ENCODE data around the gene IDUA.
A peak's percentile ranks its signal among the peaks of the same experiment; 100 is the strongest.
"Not testable (repeated sequence)": the region's sequence is repeated elsewhere in the genome, so short reads cannot be mapped to it uniquely, and the experiment has no call there.

Gene IDUA

DNA sequence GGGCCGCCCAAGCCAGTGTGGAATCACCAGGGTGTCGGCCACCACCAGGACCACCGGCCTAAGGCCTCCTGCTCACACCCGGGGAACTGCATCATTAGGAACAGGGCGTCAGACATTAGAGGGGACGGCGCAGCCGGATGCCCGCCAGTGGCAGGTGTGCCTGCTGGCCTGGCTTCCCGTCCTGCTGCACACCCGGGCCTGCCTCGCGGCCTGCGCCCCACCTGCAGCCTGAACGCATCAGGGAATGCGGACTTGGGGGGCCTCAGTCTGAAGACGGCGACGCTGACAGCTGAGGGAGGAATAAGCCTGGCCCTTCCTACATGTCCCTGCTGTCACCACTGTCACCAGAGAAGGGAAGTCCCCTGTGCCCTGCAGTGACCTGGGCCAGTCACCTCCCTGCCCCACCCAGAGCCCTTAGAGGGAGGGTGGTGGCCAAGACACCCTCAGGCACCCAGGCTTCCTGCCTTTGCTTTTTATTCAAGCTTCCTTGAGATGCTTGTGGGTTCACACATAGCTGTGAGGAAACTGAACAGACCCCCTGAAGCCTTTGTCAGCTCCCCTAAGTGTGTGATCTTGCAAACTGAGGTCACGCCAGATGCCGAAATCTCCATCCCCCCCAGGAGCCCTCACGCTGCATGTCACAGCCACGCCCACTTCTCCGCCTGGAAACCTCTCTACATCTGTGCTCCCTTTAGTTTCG lies 16.6 kb upstream of the IDUA start:
- Mint-ChIP-seq H3K36me3 (ENCODE audit: low read depth) (peaks cover 4% of the 10 kb centered on the region), H3K27ac (peak overlapping the region; percentile 2), H3K9me3 (no peaks in the 10 kb centered on the region), H3K4me1 (ENCODE audit: low read depth) (peaks cover 16% of the 10 kb centered on the region), H3K4me3 (no peak overlapping the region), H3K27me3 (no peaks in the 10 kb centered on the region)
- DNase-seq: no peak

- Mint-ChIP-seq H3K4me1 (ENCODE audit: low read depth) (peaks cover 16% of the 10 kb centered on the region), H3K27me3 (no peaks in the 10 kb centered on the region)
Observed at GRCh38 chr4:970854-971520, 15.9 kb upstream of the IDUA start.

GRCh38 chr4:971666-972500 lies 15.0 kb upstream of the IDUA start:
- Mint-ChIP-seq H3K36me3 (ENCODE audit: low read depth) (no peaks in the 10 kb centered on the region), H3K9me3 (no peaks in the 10 kb centered on the region)

More at GRCh38 chr4:970854-971520, 15.9 kb upstream of the IDUA start:
- DNase-seq: no peak
- H3K4me3 Mint-ChIP-seq: peak overlapping the region; percentile 33
- peaks cover under 1% of the 10 kb centered on the region for H3K36me3 Mint-ChIP-seq (ENCODE audit: low read depth)
- H3K9me3 Mint-ChIP-seq: no peaks in the 10 kb centered on the region
- no peak overlapping the region for H3K27ac Mint-ChIP-seq

DNA sequence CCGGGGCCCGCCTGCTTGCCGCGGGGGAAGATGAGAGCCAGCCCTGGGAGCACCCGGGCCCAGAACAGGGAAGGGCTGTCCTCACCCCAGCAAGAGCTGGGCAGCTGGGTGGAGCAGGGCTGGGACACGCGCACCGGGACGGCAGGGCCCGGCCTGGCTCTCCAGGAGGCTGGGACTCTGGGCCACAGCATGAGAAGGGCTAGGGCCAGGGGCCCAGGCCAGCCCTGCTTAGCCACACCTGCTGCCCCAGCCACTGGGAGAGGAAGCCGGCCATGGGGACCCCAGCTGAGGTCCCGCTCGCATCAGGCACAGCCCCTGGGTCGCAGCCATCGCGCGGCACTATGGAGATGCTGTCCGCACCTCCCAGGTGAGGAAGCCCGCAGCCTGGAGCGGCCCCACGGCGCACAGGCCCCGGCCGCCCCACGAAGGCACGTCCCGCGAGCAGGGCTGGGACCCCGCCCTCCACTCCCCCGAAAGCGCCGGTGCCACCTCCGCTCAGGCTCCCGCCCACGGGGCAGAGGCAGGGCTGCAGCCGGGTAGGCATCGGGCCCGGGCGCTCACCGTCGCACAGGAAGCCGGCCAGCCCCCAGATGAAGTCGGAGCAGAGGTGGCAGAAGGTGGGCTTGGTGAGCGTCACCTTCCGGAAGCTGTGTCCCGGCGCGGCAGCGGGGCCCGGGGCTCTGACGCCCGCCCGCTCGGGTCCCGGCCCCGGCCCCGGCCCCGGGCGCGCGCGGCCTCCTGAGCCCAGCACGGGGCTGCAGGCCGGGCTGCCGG lies 14.0 kb upstream of the IDUA start:
- Mint-ChIP-seq H3K27me3 (no peaks in the 10 kb centered on the region), H3K4me1 (ENCODE audit: low read depth) (peaks cover 16% of the 10 kb centered on the region), H3K9me3 (no peaks in the 10 kb centered on the region), H3K27ac (no peak overlapping the region), H3K36me3 (ENCODE audit: low read depth) (no peaks in the 10 kb centered on the region), H3K4me3 (peak overlapping the region; percentile 65)
- peak; percentile 74 for DNase-seq

More at GRCh38 chr4:971666-972500, 15.0 kb upstream of the IDUA start:
- Mint-ChIP-seq H3K27ac (no peak overlapping the region), H3K27me3 (no peaks in the 10 kb centered on the region), H3K4me1 (ENCODE audit: low read depth) (peaks cover 16% of the 10 kb centered on the region), H3K4me3 (peak overlapping the region; percentile 65)
- DNase-seq: no peak

- no peak within 1 kb of the TSS for H3K27ac Mint-ChIP-seq
- no peaks in the 10 kb centered on the region for H3K9me3 Mint-ChIP-seq
- H3K4me3 Mint-ChIP-seq: peak within 1 kb of the TSS; percentile 65
- H3K4me1 Mint-ChIP-seq (ENCODE audit: low read depth): peaks cover 16% of the 10 kb centered on the region
- H3K27me3 Mint-ChIP-seq: no peaks in the 10 kb centered on the region
- DNase-seq: peak; percentile 95
- no peaks in the 10 kb centered on the region for H3K36me3 Mint-ChIP-seq (ENCODE audit: low read depth)
Observed at GRCh38 chr4:973431-974397, 13.1 kb upstream of the IDUA start, which contains the start of gene DGKQ. TSS of gene DGKQ (minus strand) at chr4:973569. CDS start at chr4:973482, 87 bp downstream.

GRCh38 chr4:974668-975067 lies 12.2 kb upstream of the IDUA start:
- Mint-ChIP-seq H3K4me3 (no peak overlapping the region), H3K27ac (no peak overlapping the region), H3K9me3 (no peaks in the 10 kb centered on the region), H3K4me1 (ENCODE audit: low read depth) (peaks cover 16% of the 10 kb centered on the region), H3K36me3 (ENCODE audit: low read depth) (no peaks in the 10 kb centered on the region), H3K27me3 (no peaks in the 10 kb centered on the region)
- no peak for DNase-seq

DNA sequence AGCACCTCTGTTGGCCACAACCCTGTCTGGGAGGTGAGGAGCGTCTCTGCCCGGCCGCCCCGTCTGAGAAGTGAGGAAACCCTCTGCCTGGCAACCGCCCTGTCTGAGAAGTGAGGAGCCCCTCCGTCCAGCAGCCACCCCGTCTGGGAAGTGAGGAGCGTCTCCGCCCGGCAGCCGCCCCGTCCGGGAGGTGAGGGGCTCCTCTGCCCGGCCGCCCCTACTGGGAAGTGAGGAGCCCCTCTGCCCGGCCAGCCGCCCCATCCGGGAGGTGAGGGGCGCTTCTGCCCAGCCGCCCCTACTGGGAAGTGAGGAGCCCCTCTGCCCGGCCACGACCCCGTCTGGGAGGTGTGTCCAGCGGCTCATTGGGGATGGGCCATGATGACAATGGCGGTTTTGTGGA lies 10.8 kb upstream of the IDUA start:
- H3K27me3 Mint-ChIP-seq; H3K36me3 Mint-ChIP-seq (ENCODE audit: low read depth); H3K9me3 Mint-ChIP-seq; H3K4me1 Mint-ChIP-seq (ENCODE audit: low read depth); H3K4me3 Mint-ChIP-seq; H3K27ac Mint-ChIP-seq; DNase-seq: not testable (repeated sequence)

GRCh38 chr4:978957-979701 lies 7.7 kb upstream of the IDUA start:
- Mint-ChIP-seq H3K27ac (no peak overlapping the region), H3K4me1 (ENCODE audit: low read depth) (peaks cover under 1% of the 10 kb centered on the region)

GRCh38 chr4:982291-982690 lies 4.6 kb upstream of the IDUA start:
- Mint-ChIP-seq H3K4me3 (no peak overlapping the region), H3K27ac (no peak overlapping the region), H3K27me3 (no peaks in the 10 kb centered on the region), H3K36me3 (ENCODE audit: low read depth) (no peaks in the 10 kb centered on the region), H3K4me1 (ENCODE audit: low read depth) (peaks cover 21% of the 10 kb centered on the region), H3K9me3 (no peaks in the 10 kb centered on the region)
- no peak for DNase-seq

More at GRCh38 chr4:978957-979701, 7.7 kb upstream of the IDUA start:
- H3K9me3 Mint-ChIP-seq: no peaks in the 10 kb centered on the region
- H3K27me3 Mint-ChIP-seq: no peaks in the 10 kb centered on the region
- H3K36me3 Mint-ChIP-seq (ENCODE audit: low read depth): no peaks in the 10 kb centered on the region
- DNase-seq: no peak
- no peak overlapping the region for H3K4me3 Mint-ChIP-seq

GRCh38 chr4:982814-983213 lies 4.0 kb upstream of the IDUA start:
- Mint-ChIP-seq H3K4me1 (ENCODE audit: low read depth) (peaks cover 25% of the 10 kb centered on the region), H3K27me3 (no peaks in the 10 kb centered on the region), H3K36me3 (ENCODE audit: low read depth) (no peaks in the 10 kb centered on the region), H3K27ac (no peak overlapping the region), H3K9me3 (no peaks in the 10 kb centered on the region), H3K4me3 (no peak overlapping the region)
- no peak for DNase-seq

- Mint-ChIP-seq H3K27ac (no peak overlapping the region), H3K9me3 (no peaks in the 10 kb centered on the region), H3K27me3 (no peaks in the 10 kb centered on the region), H3K4me3 (peak overlapping the region; percentile 60), H3K36me3 (ENCODE audit: low read depth) (peaks cover under 1% of the 10 kb centered on the region), H3K4me1 (ENCODE audit: low read depth) (peaks cover 30% of the 10 kb centered on the region)
- DNase-seq: no peak
Observed at GRCh38 chr4:984336-985054, 2.3 kb upstream of the IDUA start.

DNA sequence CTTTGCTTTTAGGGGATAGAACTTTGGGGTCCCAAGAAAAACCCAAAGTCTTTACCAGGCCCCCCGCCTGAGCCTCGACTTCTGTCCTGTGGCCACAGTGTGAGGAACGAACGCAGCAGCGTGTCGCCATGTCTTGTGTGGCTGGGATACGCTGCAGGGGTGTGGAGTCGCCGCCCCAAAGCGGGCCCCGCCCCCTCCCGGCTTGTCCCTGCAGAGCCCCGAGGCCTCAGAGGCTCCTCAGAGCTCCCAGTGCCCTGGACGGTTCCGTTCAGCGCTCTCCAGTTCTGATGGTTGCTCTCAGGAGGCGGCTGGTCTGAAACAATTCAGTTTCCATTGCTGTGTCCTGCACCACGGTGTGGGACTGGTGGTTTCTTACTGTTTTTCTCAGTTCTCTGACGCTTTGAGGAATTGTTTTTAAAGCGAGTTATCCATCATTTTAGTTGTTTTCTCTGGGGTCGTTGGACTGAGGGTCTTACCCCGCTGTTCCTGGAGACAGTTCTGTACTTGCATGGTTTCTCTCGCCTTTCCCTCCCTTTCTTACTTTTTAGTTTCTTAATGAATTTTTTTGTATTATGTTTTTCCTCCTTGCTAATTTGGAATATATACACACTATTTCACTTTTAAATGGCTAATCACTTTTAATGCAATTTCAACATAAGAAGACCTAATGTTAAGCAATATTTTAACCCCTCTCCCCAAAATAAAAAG lies 1.6 kb upstream of the IDUA start:
- peak overlapping the region; percentile 85 for H3K4me3 Mint-ChIP-seq
- peaks cover 2% of the 10 kb centered on the region for H3K36me3 Mint-ChIP-seq (ENCODE audit: low read depth)
- no peaks in the 10 kb centered on the region for H3K27me3 Mint-ChIP-seq
- DNase-seq: peak; percentile 82
- H3K27ac Mint-ChIP-seq: no peak overlapping the region
- H3K4me1 Mint-ChIP-seq (ENCODE audit: low read depth): peaks cover 30% of the 10 kb centered on the region
- H3K9me3 Mint-ChIP-seq: no peaks in the 10 kb centered on the region

Measured in activated T-cell treated with anti-CD3 and anti-CD28 coated beads, Interleukin-2, amount 50 U/mL, for 24 hours (primary cell).